DMS79 (cell line): ENCODE data around the gene SLC44A5.

Source experiments
- DNase-seq: peaks from one replicate; lab custom pipeline; 2025; lab: John Stamatoyannopoulos, UW

SLC44A5 gene

DNA sequence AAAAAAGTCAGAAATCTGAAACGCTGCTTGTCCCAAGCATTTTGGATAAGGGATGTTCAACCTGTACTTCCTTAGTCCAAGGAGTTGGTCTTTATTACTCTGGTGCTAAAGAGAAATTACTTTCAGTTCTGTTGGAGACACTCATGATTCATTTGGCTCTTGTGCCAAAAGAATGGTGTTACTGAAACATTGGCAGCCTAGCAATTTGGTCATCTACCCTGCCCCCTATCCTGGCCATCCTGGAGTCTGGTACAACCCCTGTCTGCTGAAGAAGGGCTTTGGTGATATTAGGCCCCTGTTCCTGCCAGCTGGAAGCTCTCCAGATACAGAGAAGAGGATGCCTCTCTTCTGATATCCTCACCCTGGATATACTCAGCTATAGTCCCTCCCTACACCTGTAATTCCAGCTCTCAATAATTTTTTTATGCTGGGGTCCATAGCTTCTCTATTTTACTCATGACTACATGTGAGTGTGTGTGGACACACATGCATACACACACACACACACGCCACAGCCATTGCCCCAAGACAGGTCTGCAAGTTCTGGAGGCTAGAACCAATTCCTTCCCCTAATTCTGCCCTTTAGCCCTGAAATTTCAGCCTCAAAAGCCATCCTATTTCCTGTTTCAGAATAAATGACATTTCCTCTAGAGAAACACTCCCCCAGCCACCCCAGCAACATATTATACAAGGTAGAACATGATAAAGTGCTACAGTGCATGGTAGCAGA is 436.7 kb downstream of the SLC44A5 start:
- DNase-seq, result no peak

DNA sequence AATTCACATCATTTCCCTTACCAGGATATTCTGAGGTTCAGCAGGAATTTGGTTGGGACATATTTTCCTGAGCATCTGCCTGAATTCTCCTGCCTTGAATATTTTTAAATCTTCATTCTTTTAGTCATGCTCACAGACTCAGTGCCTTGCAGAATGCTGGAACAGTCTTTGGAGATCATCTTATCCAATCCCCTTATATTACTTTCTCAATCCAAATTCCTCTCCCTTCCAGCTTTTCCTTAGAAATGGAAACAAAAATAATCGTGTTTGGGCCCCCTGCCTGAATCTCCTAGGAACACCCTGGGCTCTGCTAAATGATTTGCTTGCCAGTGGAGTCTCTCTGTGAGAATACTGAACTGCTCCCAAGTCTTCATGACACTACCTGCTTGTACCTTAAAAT is 438.4 kb downstream of the SLC44A5 start:
- no peak for DNase-seq

DNA sequence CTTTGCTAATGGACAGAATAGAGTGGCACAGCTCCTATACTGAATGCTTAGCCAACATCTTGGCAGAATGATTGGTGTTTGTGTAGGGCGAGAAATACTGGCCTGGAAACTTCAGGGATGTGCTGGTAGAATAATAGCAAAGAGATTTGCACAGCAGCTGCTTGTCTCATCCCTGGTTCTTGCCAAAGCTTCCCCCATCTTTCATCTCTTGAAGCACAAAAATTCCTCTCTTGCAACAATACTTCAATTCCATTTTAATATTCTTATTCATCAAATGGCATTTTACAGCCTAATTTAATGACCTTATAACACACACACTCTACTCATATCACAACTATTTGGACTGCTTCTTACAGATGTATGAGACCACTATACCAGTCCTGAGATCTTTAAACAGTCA is 439.0 kb downstream of the SLC44A5 start:
- no peak for DNase-seq

- no peak for DNase-seq
Measured at GRCh38 chr1:75170981-75171380, 439.9 kb downstream of the SLC44A5 start.

- no peak for DNase-seq
Measured at GRCh38 chr1:75170011-75170410, 440.9 kb downstream of the SLC44A5 start.

DNA sequence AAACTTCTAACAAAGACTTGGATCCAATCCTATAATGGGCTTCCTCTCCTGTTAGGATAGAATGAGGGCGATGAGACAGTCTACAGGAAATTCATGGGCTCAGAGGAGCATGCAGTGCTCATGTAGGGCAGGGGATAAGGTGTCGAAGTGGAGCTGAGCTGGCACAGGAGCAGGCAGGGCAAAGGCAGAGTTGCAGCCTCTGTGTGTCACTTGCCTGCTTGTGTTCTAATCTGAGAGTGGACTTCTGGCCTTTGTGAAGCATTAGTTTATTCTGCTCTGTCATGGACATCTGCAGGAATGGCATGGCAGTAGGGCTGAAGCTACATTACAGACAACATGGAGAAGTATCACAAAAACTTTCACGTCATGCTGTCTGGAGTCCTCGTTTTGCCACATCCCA is 444.1 kb downstream of the SLC44A5 start:
- DNase-seq, result no peak

GRCh38 chr1:75165264-75165663 is 445.6 kb downstream of the SLC44A5 start:
- no peak for DNase-seq

- DNase-seq, result no peak
Measured at GRCh38 chr1:75159154-75159553, 451.8 kb downstream of the SLC44A5 start.
